Measurements from ENCODE around the gene PLVAP. TPM values are rescaled to one million over a fixed set of nuclear protein-coding genes. Genes with fewer than 3 reads are reported as not detected.
A peak's percentile ranks its signal among the peaks of the same experiment; 100 is the strongest.

PLVAP gene
- total RNA-seq, 1 donor from 2014 or later: 36.9 TPM

- peaks cover 47% of the 10 kb centered on the region for H3K4me1 ChIP-seq
- no peaks in the 10 kb centered on the region for H3K27me3 ChIP-seq (ENCODE audit: low read depth)
- intact Hi-C loops (cut with micrococcal nuclease): no loop called here
- DNase-seq: peak; percentile 96
- no peaks in the 10 kb centered on the region for H3K9me3 ChIP-seq (replicated peaks)
- peak within 1 kb of the TSS; percentile 82 for H3K27ac ChIP-seq (replicated peaks)
- peak within 1 kb of the TSS; percentile 87 for H3K4me3 ChIP-seq
- TF ChIP-seq CTCF (IDR thresholded peaks at IDR 0.05; ENCODE audit: borderline replicate concordance): no peak
- no peaks in the 10 kb centered on the region for H3K36me3 ChIP-seq
Measured at GRCh38 chr19:17334414-17335409, 42.4 kb downstream of the PLVAP start, which contains the start of gene ANO8. Gene ANO8 (minus strand): TSS chr19:17334855. CDS start chr19:17334670, 185 bp downstream.

DNA sequence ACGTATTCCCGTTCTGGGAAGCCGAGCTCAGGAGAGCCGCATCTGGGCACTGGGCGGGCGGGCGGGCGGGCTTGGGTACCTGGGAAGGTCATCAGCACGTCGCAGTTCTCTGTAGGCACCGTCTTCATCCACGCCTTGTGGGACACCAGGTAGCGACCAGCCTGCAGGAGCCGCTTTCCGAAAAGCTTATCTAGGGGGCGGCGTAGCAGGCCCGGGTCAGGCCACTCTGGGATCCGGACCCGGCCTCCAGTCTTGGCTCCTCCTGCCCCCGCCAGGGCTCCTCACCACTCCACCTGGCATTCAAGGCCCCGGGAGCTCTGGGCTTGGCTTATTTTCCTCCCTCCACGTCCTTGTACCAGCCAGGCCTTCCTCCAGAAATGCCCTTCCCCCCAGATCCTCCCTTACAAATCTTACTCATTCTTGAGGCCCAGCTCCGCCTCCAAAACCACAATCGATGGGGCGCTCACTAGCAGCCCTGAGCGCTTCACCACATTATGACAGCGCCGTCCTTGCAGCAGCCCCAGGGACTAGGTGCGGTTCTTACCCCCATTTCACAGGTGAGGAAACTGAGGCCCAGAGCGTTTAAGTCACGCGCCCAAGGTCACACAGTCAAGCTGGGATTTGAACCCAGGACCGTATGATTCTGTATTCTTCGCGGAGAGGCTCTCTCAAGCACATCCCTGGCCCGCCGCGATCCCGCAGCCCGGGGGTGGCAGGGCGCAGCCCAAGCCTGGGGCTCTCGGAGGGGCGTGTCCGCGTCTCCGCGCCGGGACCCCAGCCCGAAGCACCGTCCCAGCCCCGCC is 43.3 kb downstream of the PLVAP start:
- no peak for TF ChIP-seq CTCF (IDR thresholded peaks at IDR 0.05; ENCODE audit: borderline replicate concordance)
- Histone ChIP-seq H3K36me3 (no peaks in the 10 kb centered on the region), H3K27me3 (ENCODE audit: low read depth) (no peaks in the 10 kb centered on the region), H3K27ac (replicated peaks) (peak overlapping the region; percentile 82), H3K4me1 (peaks cover 50% of the 10 kb centered on the region), H3K4me3 (peak overlapping the region; percentile 87), H3K9me3 (replicated peaks) (no peaks in the 10 kb centered on the region)
- intact Hi-C loops (cut with micrococcal nuclease): no loop called here
- no peak for DNase-seq

- TF ChIP-seq CTCF (IDR thresholded peaks at IDR 0.05; ENCODE audit: borderline replicate concordance): no peak
- no peak overlapping the region for H3K27ac ChIP-seq (replicated peaks)
- H3K4me1 ChIP-seq: peaks cover 47% of the 10 kb centered on the region
- no peaks in the 10 kb centered on the region for H3K36me3 ChIP-seq
- intact Hi-C loops (cut with micrococcal nuclease): no loop called here
- no peaks in the 10 kb centered on the region for H3K9me3 ChIP-seq (replicated peaks)
- H3K27me3 ChIP-seq (ENCODE audit: low read depth): no peaks in the 10 kb centered on the region
- DNase-seq: no peak
- H3K4me3 ChIP-seq: no peak overlapping the region
Measured at GRCh38 chr19:17332677-17333581, 44.2 kb downstream of the PLVAP start.

DNA sequence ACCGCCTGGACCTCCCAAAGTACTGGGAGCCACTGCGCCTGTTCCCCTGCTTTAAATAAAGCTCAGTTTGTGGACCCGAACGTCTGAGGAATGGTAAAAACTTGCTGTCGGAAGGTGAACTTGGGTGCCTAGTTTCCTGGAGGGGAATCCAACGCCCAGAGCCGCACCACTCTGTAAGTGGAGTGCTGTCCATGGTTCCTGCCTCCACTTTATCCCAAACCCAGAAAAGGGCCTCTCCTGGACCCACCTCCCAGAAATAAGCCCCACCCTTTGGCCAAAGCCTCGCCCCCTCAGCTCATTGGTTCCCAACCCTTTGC is 44.8 kb downstream of the PLVAP start:
- H3K27ac ChIP-seq (replicated peaks): no peak overlapping the region
- no peak for DNase-seq
- no peaks in the 10 kb centered on the region for H3K9me3 ChIP-seq (replicated peaks)
- no peak for TF ChIP-seq CTCF (IDR thresholded peaks at IDR 0.05; ENCODE audit: borderline replicate concordance)
- H3K27me3 ChIP-seq (ENCODE audit: low read depth): no peaks in the 10 kb centered on the region
- peaks cover 4% of the 10 kb centered on the region for H3K36me3 ChIP-seq
- intact Hi-C loops (cut with micrococcal nuclease): no loop called here
- no peak overlapping the region for H3K4me3 ChIP-seq
- H3K4me1 ChIP-seq: peaks cover 41% of the 10 kb centered on the region
